ENCODE results near the gene MC1R. TPM values are rescaled to one million over a fixed set of nuclear protein-coding genes. Genes with fewer than 3 reads are reported as not detected.
"Not testable (repeated sequence)": the region's sequence is repeated elsewhere in the genome, so short reads cannot be mapped to it uniquely, and the experiment has no call there.

The MC1R gene
- total RNA-seq, 1 experiment from 2014 or later: 3.2 TPM

- H3K4me3 ChIP-seq (ENCODE audit: low read length): no peak overlapping the region
- peaks cover 64% of the 10 kb centered on the region for H4K20me1 ChIP-seq (ENCODE audit: insufficient read depth, low read depth, low read length)
- no peaks in the 10 kb centered on the region for H3K4me1 ChIP-seq (ENCODE audit: low read length)
- DNase-seq: no peak
- no peak overlapping the region for H3K9ac ChIP-seq (ENCODE audit: low read length)
- peaks cover 49% of the 10 kb centered on the region for H3K36me3 ChIP-seq (ENCODE audit: insufficient read depth, low read length)
- no peak overlapping the region for H3K4me2 ChIP-seq (ENCODE audit: low read depth, low read length, poor library complexity, severe bottlenecking)
- H3K9me2 ChIP-seq (replicated peaks; ENCODE audit: insufficient read depth, low read length): no peaks in the 10 kb centered on the region
- no peak overlapping the region for H3K27ac ChIP-seq (ENCODE audit: low read length)
- no peaks in the 10 kb centered on the region for H3K9me3 ChIP-seq (ENCODE audit: low read length)
- peaks cover 10% of the 10 kb centered on the region for H3K79me2 ChIP-seq (ENCODE audit: low read length)
- no peak overlapping the region for H2AFZ ChIP-seq (ENCODE audit: low read length)
- no peaks in the 10 kb centered on the region for H3K27me3 ChIP-seq (ENCODE audit: low read length)
These were observed 13.3 kb downstream of the MC1R start for GRCh38 chr16:89931964-89932363.

GRCh38 chr16:89934019-89934418 is 15.4 kb downstream of the MC1R start:
- not testable (repeated sequence) for DNase-seq; H3K79me2 ChIP-seq (ENCODE audit: low read length); H3K4me3 ChIP-seq (ENCODE audit: low read length); H3K9ac ChIP-seq (ENCODE audit: low read length); H3K4me2 ChIP-seq (ENCODE audit: low read depth, low read length, poor library complexity, severe bottlenecking); H2AFZ ChIP-seq (ENCODE audit: low read length); H3K9me3 ChIP-seq (ENCODE audit: low read length); H3K4me1 ChIP-seq (ENCODE audit: low read length); H3K27ac ChIP-seq (ENCODE audit: low read length); H3K9me2 ChIP-seq (replicated peaks; ENCODE audit: insufficient read depth, low read length); H3K27me3 ChIP-seq (ENCODE audit: low read length)
- peaks cover 48% of the 10 kb centered on the region for H4K20me1 ChIP-seq (ENCODE audit: insufficient read depth, low read depth, low read length)
- H3K36me3 ChIP-seq (ENCODE audit: insufficient read depth, low read length): peaks cover 39% of the 10 kb centered on the region

GRCh38 chr16:89934611-89935553 is 16.2 kb downstream of the MC1R start:
- Histone ChIP-seq H3K9me3 (ENCODE audit: low read length) (no peaks in the 10 kb centered on the region), H3K27me3 (ENCODE audit: low read length) (no peaks in the 10 kb centered on the region), H4K20me1 (ENCODE audit: insufficient read depth, low read depth, low read length) (peaks cover 40% of the 10 kb centered on the region), H3K27ac (ENCODE audit: low read length) (no peak overlapping the region), H3K4me3 (ENCODE audit: low read length) (no peak overlapping the region), H2AFZ (ENCODE audit: low read length) (no peak overlapping the region), H3K36me3 (ENCODE audit: insufficient read depth, low read length) (peaks cover 30% of the 10 kb centered on the region), H3K79me2 (ENCODE audit: low read length) (no peaks in the 10 kb centered on the region), H3K4me1 (ENCODE audit: low read length) (no peaks in the 10 kb centered on the region), H3K9ac (ENCODE audit: low read length) (no peak overlapping the region), H3K9me2 (replicated peaks; ENCODE audit: insufficient read depth, low read length) (no peaks in the 10 kb centered on the region), H3K4me2 (ENCODE audit: low read depth, low read length, poor library complexity, severe bottlenecking) (no peak overlapping the region)
- DNase-seq: no peak

- H3K9me2 ChIP-seq (replicated peaks; ENCODE audit: insufficient read depth, low read length); H3K4me3 ChIP-seq (ENCODE audit: low read length); H3K79me2 ChIP-seq (ENCODE audit: low read length); DNase-seq; H3K9ac ChIP-seq (ENCODE audit: low read length); H3K9me3 ChIP-seq (ENCODE audit: low read length); H3K27me3 ChIP-seq (ENCODE audit: low read length); H2AFZ ChIP-seq (ENCODE audit: low read length); H3K4me1 ChIP-seq (ENCODE audit: low read length); H3K27ac ChIP-seq (ENCODE audit: low read length); H3K4me2 ChIP-seq (ENCODE audit: low read depth, low read length, poor library complexity, severe bottlenecking): not testable (repeated sequence)
- peaks cover 27% of the 10 kb centered on the region for H3K36me3 ChIP-seq (ENCODE audit: insufficient read depth, low read length)
- peaks cover 33% of the 10 kb centered on the region for H4K20me1 ChIP-seq (ENCODE audit: insufficient read depth, low read depth, low read length)
These were observed 17.0 kb downstream of the MC1R start for GRCh38 chr16:89935620-89936019.

GRCh38 chr16:89936034-89936433 is 17.4 kb downstream of the MC1R start:
- no peak for DNase-seq
- no peaks in the 10 kb centered on the region for H3K9me2 ChIP-seq (replicated peaks; ENCODE audit: insufficient read depth, low read length)
- H3K9ac ChIP-seq (ENCODE audit: low read length): no peak overlapping the region
- no peaks in the 10 kb centered on the region for H3K4me1 ChIP-seq (ENCODE audit: low read length)
- H3K27me3 ChIP-seq (ENCODE audit: low read length): no peaks in the 10 kb centered on the region
- H4K20me1 ChIP-seq (ENCODE audit: insufficient read depth, low read depth, low read length): peaks cover 31% of the 10 kb centered on the region
- no peak overlapping the region for H3K4me2 ChIP-seq (ENCODE audit: low read depth, low read length, poor library complexity, severe bottlenecking)
- H3K9me3 ChIP-seq (ENCODE audit: low read length): no peaks in the 10 kb centered on the region
- H3K4me3 ChIP-seq (ENCODE audit: low read length): no peak overlapping the region
- no peaks in the 10 kb centered on the region for H3K79me2 ChIP-seq (ENCODE audit: low read length)
- peaks cover 26% of the 10 kb centered on the region for H3K36me3 ChIP-seq (ENCODE audit: insufficient read depth, low read length)
- no peak overlapping the region for H2AFZ ChIP-seq (ENCODE audit: low read length)
- H3K27ac ChIP-seq (ENCODE audit: low read length): no peak overlapping the region

- Histone ChIP-seq H3K4me2 (ENCODE audit: low read depth, low read length, poor library complexity, severe bottlenecking) (no peak overlapping the region), H3K27ac (ENCODE audit: low read length) (no peak overlapping the region), H2AFZ (ENCODE audit: low read length) (no peak overlapping the region), H3K4me1 (ENCODE audit: low read length) (no peaks in the 10 kb centered on the region), H3K9me2 (replicated peaks; ENCODE audit: insufficient read depth, low read length) (no peaks in the 10 kb centered on the region), H3K4me3 (ENCODE audit: low read length) (no peak overlapping the region), H4K20me1 (ENCODE audit: insufficient read depth, low read depth, low read length) (peaks cover 26% of the 10 kb centered on the region), H3K79me2 (ENCODE audit: low read length) (no peaks in the 10 kb centered on the region), H3K36me3 (ENCODE audit: insufficient read depth, low read length) (peaks cover 21% of the 10 kb centered on the region), H3K9ac (ENCODE audit: low read length) (no peak overlapping the region), H3K27me3 (ENCODE audit: low read length) (no peaks in the 10 kb centered on the region), H3K9me3 (ENCODE audit: low read length) (no peaks in the 10 kb centered on the region)
- DNase-seq: no peak
These were observed 17.8 kb downstream of the MC1R start for GRCh38 chr16:89936508-89936907.

- Histone ChIP-seq H3K27me3 (ENCODE audit: low read length) (no peaks in the 10 kb centered on the region), H3K9ac (ENCODE audit: low read length) (no peak overlapping the region), H3K36me3 (ENCODE audit: insufficient read depth, low read length) (peaks cover 17% of the 10 kb centered on the region), H3K4me2 (ENCODE audit: low read depth, low read length, poor library complexity, severe bottlenecking) (no peak overlapping the region), H3K4me3 (ENCODE audit: low read length) (no peak overlapping the region), H3K79me2 (ENCODE audit: low read length) (no peaks in the 10 kb centered on the region), H3K27ac (ENCODE audit: low read length) (no peak overlapping the region), H3K9me3 (ENCODE audit: low read length) (no peaks in the 10 kb centered on the region), H4K20me1 (ENCODE audit: insufficient read depth, low read depth, low read length) (peaks cover 22% of the 10 kb centered on the region), H2AFZ (ENCODE audit: low read length) (no peak overlapping the region), H3K4me1 (ENCODE audit: low read length) (no peaks in the 10 kb centered on the region), H3K9me2 (replicated peaks; ENCODE audit: insufficient read depth, low read length) (no peaks in the 10 kb centered on the region)
- DNase-seq: no peak
These were observed 18.3 kb downstream of the MC1R start for GRCh38 chr16:89936981-89937380.

GRCh38 chr16:89938175-89938885 is 19.7 kb downstream of the MC1R start:
- Histone ChIP-seq H4K20me1 (ENCODE audit: insufficient read depth, low read depth, low read length) (peaks cover 10% of the 10 kb centered on the region), H3K27ac (ENCODE audit: low read length) (no peak overlapping the region), H3K4me3 (ENCODE audit: low read length) (no peak overlapping the region), H3K9ac (ENCODE audit: low read length) (no peak overlapping the region), H3K27me3 (ENCODE audit: low read length) (no peaks in the 10 kb centered on the region), H3K79me2 (ENCODE audit: low read length) (no peaks in the 10 kb centered on the region), H3K4me2 (ENCODE audit: low read depth, low read length, poor library complexity, severe bottlenecking) (no peak overlapping the region), H3K4me1 (ENCODE audit: low read length) (no peaks in the 10 kb centered on the region), H2AFZ (ENCODE audit: low read length) (no peak overlapping the region), H3K9me2 (replicated peaks; ENCODE audit: insufficient read depth, low read length) (no peaks in the 10 kb centered on the region), H3K9me3 (ENCODE audit: low read length) (no peaks in the 10 kb centered on the region), H3K36me3 (ENCODE audit: insufficient read depth, low read length) (peaks cover 10% of the 10 kb centered on the region)
- no peak for DNase-seq
